Caco-2 (cell line): ENCODE results near the gene EID1. TPM values are rescaled to one million over a fixed set of nuclear protein-coding genes. Genes with fewer than 3 reads are reported as not detected.

Source experiments
- BruUV-seq: library from RNA; stranded (reverse); fragments of 400-500 nt; replicated peaks from 2 replicates; lab custom pipeline; 2021; lab: Mats Ljungman, UMichigan
- CTCF ChIA-PET: fragments of 300-600 bp; sonication (Branson Sonifier 250); formaldehyde crosslinking; loops from one replicate; lab custom pipeline; 2022; ENCODE audit warnings: antibody characterized with exemption; lab: Charles Lee
- POLR2A ChIA-PET: fragments of 300-600 bp; sonication (Branson Sonifier 250); formaldehyde crosslinking; loops from one replicate; lab custom pipeline; 2022; ENCODE audit warnings: antibody characterized with exemption; lab: Charles Lee
- DNase-seq, 2 experiments: peaks; one replicate each; pipeline versions ENCODE4 v3.0.0 to v3.0.0-alpha.2; 2020 to 2022
- H3K27me3 ChIP-seq: replicated peaks from 2 replicates; pipeline ENCODE4 v1.6.0; 2011; ENCODE audit warnings: low read length; ENCODE audit not compliant: control insufficient read depth, insufficient read depth
- H3K36me3 ChIP-seq: 2 replicates; pipeline ENCODE4 v1.5.1; 2011; ENCODE audit warnings: low read length; ENCODE audit not compliant: control insufficient read depth, insufficient read depth
- H3K4me1 ChIP-seq: fragments of 250-450 bp; sonication (Bioruptor Pico); 2 replicates; pipeline ENCODE4 v1.5.1; 2020; ENCODE audit warnings: mild to moderate bottlenecking
- H3K4me3 ChIP-seq: 2 replicates; pipeline ENCODE4 v1.5.1; 2011; ENCODE audit warnings: low read depth, mild to moderate bottlenecking, control low read depth, low read length
- H3K9me3 ChIP-seq: fragments of 250-450 bp; sonication (Bioruptor Pico); 2 replicates; pipeline ENCODE4 v1.5.1; 2020; ENCODE audit warnings: mild to moderate bottlenecking, moderate library complexity
- H3K27ac Mint-ChIP-seq: one replicate; pipeline ENCODE4 v1.8.0; 2022; ENCODE audit warnings: mixed read lengths; ENCODE audit not compliant: unreplicated experiment
- H3K27me3 Mint-ChIP-seq: one replicate; pipeline ENCODE4 v1.8.0; 2022; ENCODE audit warnings: mixed read lengths; ENCODE audit not compliant: insufficient read depth, unreplicated experiment
- H3K36me3 Mint-ChIP-seq: one replicate; pipeline ENCODE4 v1.8.0; 2022; ENCODE audit warnings: mild to moderate bottlenecking, mixed read lengths; ENCODE audit not compliant: insufficient read depth, unreplicated experiment
- H3K4me1 Mint-ChIP-seq: one replicate; pipeline ENCODE4 v1.8.0; 2022; ENCODE audit warnings: low read depth, mixed read lengths; ENCODE audit not compliant: unreplicated experiment
- H3K4me3 Mint-ChIP-seq: one replicate; pipeline ENCODE4 v1.8.0; 2022; ENCODE audit warnings: mild to moderate bottlenecking, moderate library complexity, mixed read lengths; ENCODE audit not compliant: unreplicated experiment
- H3K9me3 Mint-ChIP-seq: one replicate; pipeline ENCODE4 v1.8.0; 2022; ENCODE audit warnings: mixed read lengths; ENCODE audit not compliant: unreplicated experiment
- intact Hi-C: fragments of 100-400 bp; cut with micrococcal nuclease; formaldehyde crosslinking; loops from one replicate; pipeline ENCODE4 v1.10.0; 2022; ENCODE audit not compliant: unreplicated experiment
- total RNA-seq: library from RNA; stranded (reverse); gene quantifications from 2 replicates; pipeline ENCODE4 v1.2.3, GENCODE V29; 2022
- TF ChIP-seq, protein P1 (sequence below), 2 experiments: fragments of 200-600 bp in 1 of 2; IDR thresholded peaks; 1 replicate in 1 of 2; 2 replicates in 1 of 2; pipeline versions ENCODE4 v1.5.1 to v1.8.0; 2011 to 2022; ENCODE audit warnings: antibody characterized with exemption in 1 of 2, control low read depth in 1 of 2, inconsistent platforms in 1 of 2, low read depth in 1 of 2, low read length in 1 of 2, mild to moderate bottlenecking in 1 of 2, moderate library complexity in 1 of 2; ENCODE audit not compliant: insufficient read depth in 1 of 2, severe bottlenecking in 1 of 2, unreplicated experiment in 1 of 2

The EID1 gene
- total RNA-seq, 1 experiment from 2014 or later, result 63.6 TPM

GRCh38 chr15:48856942-48857341 lies 21.0 kb upstream of the EID1 start:
- Histone ChIP-seq H3K27me3 (no peaks in the 10 kb centered on the region), H3K4me3 (no peak overlapping the region), H3K36me3 (no peaks in the 10 kb centered on the region), H3K4me1 (peaks cover 10% of the 10 kb centered on the region), H3K9me3 (no peaks in the 10 kb centered on the region)
- intact Hi-C loops, result loop anchor here (1.0 to 5.0 kb wide), 2 partner anchors 45 to 499 kb away; partner anchors contain the start of gene CEP152
- Mint-ChIP-seq H3K9me3 (no peaks in the 10 kb centered on the region), H3K36me3 (no peaks in the 10 kb centered on the region), H3K4me1 (peaks cover 14% of the 10 kb centered on the region), H3K4me3 (no peak overlapping the region), H3K27me3 (peaks cover 5% of the 10 kb centered on the region), H3K27ac (no peak overlapping the region)
- DNase-seq, result no peak
- BruUV-seq, result no TSS peak
- TF ChIP-seq, protein P1, sequence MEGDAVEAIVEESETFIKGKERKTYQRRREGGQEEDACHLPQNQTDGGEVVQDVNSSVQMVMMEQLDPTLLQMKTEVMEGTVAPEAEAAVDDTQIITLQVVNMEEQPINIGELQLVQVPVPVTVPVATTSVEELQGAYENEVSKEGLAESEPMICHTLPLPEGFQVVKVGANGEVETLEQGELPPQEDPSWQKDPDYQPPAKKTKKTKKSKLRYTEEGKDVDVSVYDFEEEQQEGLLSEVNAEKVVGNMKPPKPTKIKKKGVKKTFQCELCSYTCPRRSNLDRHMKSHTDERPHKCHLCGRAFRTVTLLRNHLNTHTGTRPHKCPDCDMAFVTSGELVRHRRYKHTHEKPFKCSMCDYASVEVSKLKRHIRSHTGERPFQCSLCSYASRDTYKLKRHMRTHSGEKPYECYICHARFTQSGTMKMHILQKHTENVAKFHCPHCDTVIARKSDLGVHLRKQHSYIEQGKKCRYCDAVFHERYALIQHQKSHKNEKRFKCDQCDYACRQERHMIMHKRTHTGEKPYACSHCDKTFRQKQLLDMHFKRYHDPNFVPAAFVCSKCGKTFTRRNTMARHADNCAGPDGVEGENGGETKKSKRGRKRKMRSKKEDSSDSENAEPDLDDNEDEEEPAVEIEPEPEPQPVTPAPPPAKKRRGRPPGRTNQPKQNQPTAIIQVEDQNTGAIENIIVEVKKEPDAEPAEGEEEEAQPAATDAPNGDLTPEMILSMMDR (IDR thresholded peaks at IDR 0.05; ENCODE audit: insufficient read depth in 1 of 2, low read depth in 1 of 2, low read length in 1 of 2, severe bottlenecking in 1 of 2, unreplicated experiment in 1 of 2), result no peak
- ChIA-PET POLR2A (interaction anchor here (0.5 kb wide), 1 partner anchor 95 kb away, joined by 3 read pairs; no protein-coding TSS in a partner anchor), CTCF (interaction anchor here (1.9 kb wide), 1 partner anchor 119 kb away, joined by 8 read pairs; no protein-coding TSS in a partner anchor)

- no peak overlapping the region for H3K27ac Mint-ChIP-seq
- H3K27me3 ChIP-seq, result no peaks in the 10 kb centered on the region
- H3K36me3 ChIP-seq, result no peaks in the 10 kb centered on the region
- H3K9me3 ChIP-seq, result no peaks in the 10 kb centered on the region
- CTCF ChIA-PET, result interaction anchor here (0.8 to 1.0 kb wide), 2 partner anchors 48 to 117 kb away, joined by 3 read pairs; partner anchors contain the start of gene CEP152
- TF ChIP-seq, protein P1 (IDR thresholded peaks at IDR 0.05; ENCODE audit: insufficient read depth in 1 of 2, low read depth in 1 of 2, low read length in 1 of 2, severe bottlenecking in 1 of 2, unreplicated experiment in 1 of 2), result no peak
- peaks cover 10% of the 10 kb centered on the region for H3K4me1 ChIP-seq
- intact Hi-C loops, result loop anchor here (5.0 kb wide), 1 partner anchor 46 kb away; the partner anchor contains the start of gene CEP152
- no peak overlapping the region for H3K4me3 Mint-ChIP-seq
- H3K36me3 Mint-ChIP-seq, result no peaks in the 10 kb centered on the region
- no peak for DNase-seq
- POLR2A ChIA-PET, result no interaction called here
- H3K27me3 Mint-ChIP-seq, result peaks cover 4% of the 10 kb centered on the region
- H3K9me3 Mint-ChIP-seq, result no peaks in the 10 kb centered on the region
- BruUV-seq, result no TSS peak
- H3K4me3 ChIP-seq, result no peak overlapping the region
- H3K4me1 Mint-ChIP-seq, result peaks cover 14% of the 10 kb centered on the region
Measured at GRCh38 chr15:48858401-48858800, 19.5 kb upstream of the EID1 start.

DNA sequence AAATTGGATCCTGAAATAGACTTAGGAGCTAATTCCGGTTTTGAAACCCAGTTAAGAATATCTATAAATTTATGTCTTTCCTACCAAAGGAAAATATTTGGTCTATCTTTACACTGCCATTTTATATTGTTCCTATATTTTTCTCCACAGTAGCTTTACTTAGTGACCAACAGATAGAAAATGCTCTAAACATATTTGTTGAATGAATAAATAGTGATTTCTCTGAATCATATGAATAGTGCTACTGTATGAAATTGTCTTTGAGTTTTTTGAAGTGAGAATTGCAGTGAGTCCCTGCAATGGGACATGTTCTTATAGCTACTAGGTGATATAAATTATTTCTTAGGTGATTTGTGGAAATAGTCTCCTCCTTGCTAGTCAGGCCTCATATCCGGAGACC lies 18.5 kb upstream of the EID1 start:
- CTCF ChIA-PET, result no interaction called here
- Mint-ChIP-seq H3K36me3 (no peaks in the 10 kb centered on the region), H3K4me3 (no peak overlapping the region), H3K4me1 (peaks cover 14% of the 10 kb centered on the region), H3K27me3 (peaks cover 4% of the 10 kb centered on the region), H3K27ac (no peak overlapping the region), H3K9me3 (no peaks in the 10 kb centered on the region)
- TF ChIP-seq, protein P1 (IDR thresholded peaks at IDR 0.05; ENCODE audit: insufficient read depth in 1 of 2, low read depth in 1 of 2, low read length in 1 of 2, severe bottlenecking in 1 of 2, unreplicated experiment in 1 of 2), result no peak
- no peaks in the 10 kb centered on the region for H3K27me3 ChIP-seq
- no TSS peak for BruUV-seq
- no peaks in the 10 kb centered on the region for H3K9me3 ChIP-seq
- no peaks in the 10 kb centered on the region for H3K36me3 ChIP-seq
- intact Hi-C loops, result loop anchor here (5.0 kb wide), 1 partner anchor 47 kb away; the partner anchor contains the start of gene CEP152
- H3K4me1 ChIP-seq, result peaks cover 10% of the 10 kb centered on the region
- POLR2A ChIA-PET, result no interaction called here
- no peak overlapping the region for H3K4me3 ChIP-seq
- DNase-seq, result no peak
